Natural killer cell treated with Interleukin-12 subunit alpha and Interleukin-12 subunit beta and Interleukin-15 and Interleukin-18, amount 100 ng/mL, for 72 hours (primary cell): ENCODE measurements around the gene WNK1. TPM values are rescaled to one million over a fixed set of nuclear protein-coding genes. Genes with fewer than 3 reads are reported as not detected.

ENCODE experiments used
- ATAC-seq, 2 donors: fragments of 150-1000 bp; cut with Tn5 transposase in 1 of 2; sonication (Bioruptor Pico), chemical (Tn5 transposase) in 1 of 2; 2 replicates each; pipeline ENCODE4 v1.10.0; 2021
- DNase-seq: peaks from one replicate; pipeline ENCODE4 v3.0.0; 2022; ENCODE audit warnings: low spot score
- H3K27ac Mint-ChIP-seq, 2 donors: 1 replicate in 1 of 2; 2 replicates in 1 of 2; pipeline ENCODE4 v1.8.0; 2022; ENCODE audit warnings: mixed read lengths in 2 of 2, mild to moderate bottlenecking in 1 of 2, moderate library complexity in 1 of 2
- H3K27me3 Mint-ChIP-seq, 2 donors: 1 replicate in 1 of 2; 2 replicates in 1 of 2; pipeline ENCODE4 v1.8.0; 2022; ENCODE audit warnings: mixed read lengths in 2 of 2
- H3K36me3 Mint-ChIP-seq: one replicate; pipeline ENCODE4 v1.8.0; 2022; ENCODE audit warnings: mixed read lengths
- H3K4me1 Mint-ChIP-seq, 2 donors: 1 replicate in 1 of 2; 2 replicates in 1 of 2; pipeline ENCODE4 v1.8.0; 2022; ENCODE audit warnings: low read depth in 2 of 2, mixed read lengths in 2 of 2, mild to moderate bottlenecking in 1 of 2
- H3K4me3 Mint-ChIP-seq: one replicate; pipeline ENCODE4 v1.8.0; 2022; ENCODE audit warnings: mixed read lengths
- H3K9me3 Mint-ChIP-seq: 2 replicates; pipeline ENCODE4 v1.8.0; 2022; ENCODE audit warnings: mixed read lengths
- total RNA-seq, 2 donors: library from RNA; stranded (reverse); gene quantifications; one replicate each; pipeline ENCODE4 v1.2.3, GENCODE V29; 2022

The WNK1 gene
- total RNA-seq, 2 donors from 2014 or later: 152 to 269 TPM

GRCh38 chr12:851913-852312 is 99.5 kb downstream of the WNK1 start:
- Mint-ChIP-seq H3K27ac (no peak overlapping the region), H3K4me3 (no peak overlapping the region), H3K4me1 (peaks cover 25 to 35% of the 10 kb centered on the region in 2 donors), H3K36me3 (peaks cover 4% of the 10 kb centered on the region), H3K27me3 (no peaks in the 10 kb centered on the region), H3K9me3 (no peaks in the 10 kb centered on the region)
- DNase-seq: no peak
- ATAC-seq: no peak

GRCh38 chr12:852864-853263 is 100.5 kb downstream of the WNK1 start:
- no peak for ATAC-seq
- Mint-ChIP-seq H3K9me3 (no peaks in the 10 kb centered on the region), H3K27me3 (no peaks in the 10 kb centered on the region), H3K27ac (no peak overlapping the region), H3K4me3 (no peak overlapping the region), H3K4me1 (peaks cover 22 to 29% of the 10 kb centered on the region in 2 donors), H3K36me3 (peaks cover 11% of the 10 kb centered on the region)
- DNase-seq: no peak

DNA sequence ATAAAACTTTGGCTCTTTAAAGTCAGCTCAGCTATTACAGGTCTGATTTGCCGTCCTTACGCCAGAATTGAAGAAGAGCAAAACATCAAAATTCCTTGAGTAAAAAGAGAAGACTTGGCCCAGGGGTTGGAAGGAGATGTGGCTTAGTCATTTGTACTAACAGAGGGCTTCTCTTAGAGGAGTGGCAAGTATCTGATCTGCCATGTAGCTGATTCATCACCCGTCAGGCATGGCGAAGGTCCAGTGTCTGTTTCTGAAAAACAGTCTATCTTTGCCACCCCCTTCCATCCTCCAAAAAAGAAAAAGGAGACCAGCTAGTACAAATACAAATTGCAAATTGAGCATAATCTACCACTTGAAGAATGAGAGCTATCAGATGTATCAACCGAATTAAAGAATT is 105.2 kb downstream of the WNK1 start:
- Mint-ChIP-seq H3K4me1 (peaks cover 2 to 4% of the 10 kb centered on the region in 2 donors), H3K27ac (peak overlapping the region in 1 of 2 donors; percentile 67), H3K4me3 (no peak overlapping the region), H3K9me3 (no peaks in the 10 kb centered on the region), H3K27me3 (no peaks in the 10 kb centered on the region), H3K36me3 (peaks cover 16% of the 10 kb centered on the region)
- ATAC-seq (no peak), DNase-seq (no peak)

DNA sequence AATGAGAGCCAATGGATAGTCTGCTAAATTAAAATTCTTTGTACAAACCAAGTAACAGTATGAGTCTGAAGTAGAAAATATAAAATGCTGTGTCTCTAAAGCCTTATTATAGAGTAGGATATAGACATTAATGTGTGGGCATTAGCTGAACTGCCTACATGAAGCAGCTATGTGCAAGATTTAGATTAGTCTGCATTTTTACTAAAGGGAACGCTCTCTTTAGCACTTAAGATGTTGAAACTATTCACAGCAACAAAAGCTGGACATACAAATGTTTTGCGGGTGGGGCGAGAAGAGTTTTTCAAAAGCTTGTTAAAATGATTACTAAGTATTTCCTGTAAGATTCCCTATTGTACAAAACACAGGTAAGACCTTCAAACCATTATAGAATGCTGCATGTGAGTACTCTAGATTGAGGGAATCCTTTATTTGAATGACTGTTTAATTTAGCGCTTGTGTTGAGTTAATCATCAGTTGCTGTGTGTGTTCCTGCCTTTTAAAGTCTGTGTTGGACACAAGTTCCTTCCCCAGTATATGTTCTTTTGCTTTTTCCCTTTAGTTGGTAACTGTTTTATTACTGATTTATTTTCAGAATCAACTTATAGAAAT is 110.0 kb downstream of the WNK1 start:
- peak overlapping the region in 1 of 2 donors; percentile 45 for H3K27ac Mint-ChIP-seq
- H3K27me3 Mint-ChIP-seq: no peaks in the 10 kb centered on the region
- ATAC-seq: no peak
- no peak for DNase-seq
- peaks cover 2 to 4% of the 10 kb centered on the region in 2 donors for H3K4me1 Mint-ChIP-seq
- H3K36me3 Mint-ChIP-seq: peaks cover 21% of the 10 kb centered on the region
- H3K4me3 Mint-ChIP-seq: no peak overlapping the region
- no peaks in the 10 kb centered on the region for H3K9me3 Mint-ChIP-seq

DNA sequence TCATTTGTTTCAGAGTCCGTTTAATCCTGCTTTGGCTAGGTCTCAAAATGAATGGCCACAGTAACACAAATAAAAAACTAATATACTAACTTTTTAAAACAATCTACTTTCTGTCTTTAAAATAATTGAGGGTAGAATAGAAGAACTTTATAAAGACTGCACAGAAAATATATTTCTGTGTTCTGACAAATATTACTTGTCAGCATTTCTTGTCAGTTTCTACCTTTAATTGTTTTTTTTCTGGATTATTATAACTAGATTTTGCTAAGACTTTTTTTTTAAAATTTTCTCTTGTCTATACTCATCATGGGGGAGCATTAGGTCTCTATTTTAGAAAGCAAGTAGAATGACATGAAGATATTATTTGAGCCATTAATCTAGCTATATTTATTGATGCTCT is 110.9 kb downstream of the WNK1 start:
- Mint-ChIP-seq H3K27me3 (no peaks in the 10 kb centered on the region), H3K9me3 (no peaks in the 10 kb centered on the region), H3K4me3 (no peak overlapping the region), H3K4me1 (peaks cover 2 to 4% of the 10 kb centered on the region in 2 donors), H3K27ac (no peak overlapping the region), H3K36me3 (peaks cover 18% of the 10 kb centered on the region)
- no peak for DNase-seq
- ATAC-seq: no peak

DNA sequence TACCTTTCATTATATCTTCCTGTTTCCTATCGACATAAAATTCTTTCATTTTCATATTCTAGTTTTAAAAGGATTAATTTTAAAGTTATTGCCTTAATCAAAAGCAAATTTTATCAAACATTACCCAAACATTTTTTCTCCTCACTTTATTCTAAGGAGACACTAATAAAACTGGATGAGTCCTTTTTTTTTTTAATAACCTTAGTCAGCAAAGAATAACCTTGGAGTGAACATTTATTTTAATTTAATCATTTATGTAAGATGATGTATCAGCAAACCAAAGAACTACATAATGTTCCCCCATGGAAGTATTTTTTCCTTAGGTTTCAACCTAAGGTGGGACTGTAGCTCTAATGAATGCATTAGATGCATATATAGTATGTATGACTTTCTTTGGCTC is 113.2 kb downstream of the WNK1 start:
- H3K4me3 Mint-ChIP-seq: no peak overlapping the region
- no peak overlapping the region for H3K27ac Mint-ChIP-seq
- peaks cover 4 to 5% of the 10 kb centered on the region in 2 donors for H3K4me1 Mint-ChIP-seq
- DNase-seq (no peak), ATAC-seq (no peak)
- no peaks in the 10 kb centered on the region for H3K27me3 Mint-ChIP-seq
- H3K9me3 Mint-ChIP-seq: no peaks in the 10 kb centered on the region
- H3K36me3 Mint-ChIP-seq: peaks cover 22% of the 10 kb centered on the region

DNA sequence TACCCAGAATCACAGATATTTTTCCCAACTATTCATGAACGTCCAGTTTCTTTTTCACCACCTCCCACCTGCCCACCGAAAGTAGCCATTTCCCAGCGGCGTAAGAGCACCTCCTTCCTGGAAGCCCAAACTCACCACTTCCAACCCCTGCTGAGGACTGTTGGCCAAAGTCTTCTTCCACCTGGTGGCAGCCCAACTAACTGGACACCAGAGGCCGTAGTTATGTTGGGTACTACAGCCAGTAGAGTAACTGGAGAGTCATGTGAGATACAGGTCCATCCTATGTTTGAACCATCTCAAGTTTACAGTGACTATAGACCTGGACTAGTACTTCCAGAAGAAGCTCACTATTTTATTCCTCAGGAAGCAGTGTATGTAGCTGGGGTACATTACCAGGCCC is 115.5 kb downstream of the WNK1 start:
- Mint-ChIP-seq H3K27me3 (no peaks in the 10 kb centered on the region), H3K4me1 (peaks cover 0 to 3% of the 10 kb centered on the region in 2 donors), H3K27ac (no peak overlapping the region), H3K36me3 (peaks cover 10% of the 10 kb centered on the region), H3K4me3 (no peak overlapping the region), H3K9me3 (no peaks in the 10 kb centered on the region)
- ATAC-seq: no peak
- DNase-seq: no peak

DNA sequence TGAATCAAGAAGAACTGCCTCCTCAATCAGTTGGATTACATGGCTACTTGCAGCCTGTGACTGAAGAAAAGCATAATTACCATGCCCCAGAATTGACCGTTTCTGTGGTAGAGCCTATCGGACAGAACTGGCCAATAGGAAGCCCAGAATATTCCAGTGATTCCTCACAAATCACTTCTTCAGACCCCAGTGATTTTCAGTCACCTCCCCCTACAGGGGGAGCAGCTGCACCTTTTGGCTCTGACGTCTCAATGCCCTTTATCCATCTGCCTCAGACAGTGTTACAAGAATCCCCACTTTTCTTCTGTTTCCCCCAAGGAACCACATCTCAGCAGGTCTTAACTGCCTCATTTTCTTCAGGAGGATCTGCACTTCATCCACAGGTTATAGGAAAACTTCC is 116.3 kb downstream of the WNK1 start:
- H3K9me3 Mint-ChIP-seq: no peaks in the 10 kb centered on the region
- peaks cover 10% of the 10 kb centered on the region for H3K36me3 Mint-ChIP-seq
- no peak overlapping the region for H3K27ac Mint-ChIP-seq
- DNase-seq (no peak), ATAC-seq (no peak)
- H3K4me1 Mint-ChIP-seq: peaks cover 3% of the 10 kb centered on the region in 2 donors
- no peak overlapping the region for H3K4me3 Mint-ChIP-seq
- H3K27me3 Mint-ChIP-seq: no peaks in the 10 kb centered on the region

DNA sequence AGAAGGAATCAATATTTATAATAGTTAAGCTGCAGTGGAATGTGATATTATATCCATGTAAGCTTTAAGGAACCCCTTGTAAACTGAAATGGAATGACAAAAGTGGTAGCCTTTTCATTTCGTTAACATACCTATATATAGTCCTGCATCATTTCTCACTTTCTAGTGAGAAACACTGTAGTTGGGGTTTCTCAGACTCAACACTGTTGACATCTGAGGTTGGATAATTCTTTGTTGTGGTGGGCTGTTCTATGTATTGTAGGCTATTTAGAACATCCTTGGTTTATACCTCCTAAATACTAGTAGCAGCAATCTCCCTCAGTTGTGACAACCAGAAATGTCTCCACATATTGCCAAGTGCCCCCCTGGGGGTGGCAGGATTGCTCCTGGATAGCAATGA is 118.0 kb downstream of the WNK1 start:
- Mint-ChIP-seq H3K27ac (no peak overlapping the region), H3K4me1 (peaks cover 8% of the 10 kb centered on the region in 2 donors), H3K27me3 (no peaks in the 10 kb centered on the region), H3K36me3 (peaks cover 4% of the 10 kb centered on the region), H3K9me3 (no peaks in the 10 kb centered on the region), H3K4me3 (no peak overlapping the region)
- no peak for ATAC-seq
- no peak for DNase-seq

DNA sequence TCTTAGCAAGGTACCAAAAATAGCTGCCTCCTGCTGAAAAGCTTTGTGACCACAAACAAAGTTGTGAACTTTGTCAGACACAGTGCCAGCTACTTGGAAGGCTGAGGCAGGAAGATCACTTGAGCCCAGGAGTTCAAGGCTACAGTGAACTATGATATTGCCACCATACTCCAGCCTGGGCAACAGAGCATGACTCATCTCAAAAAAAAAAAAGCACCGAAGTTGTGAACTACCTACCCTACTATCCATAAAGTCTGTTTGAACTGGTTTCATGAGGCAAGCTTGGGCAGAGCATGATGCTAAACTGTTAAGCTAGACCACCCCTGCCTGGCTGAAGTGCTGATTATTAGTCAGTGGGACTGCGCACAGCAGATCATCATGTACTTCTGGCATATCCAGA is 121.6 kb downstream of the WNK1 start:
- Mint-ChIP-seq H3K4me3 (no peak overlapping the region), H3K9me3 (no peaks in the 10 kb centered on the region), H3K36me3 (no peaks in the 10 kb centered on the region), H3K27ac (no peak overlapping the region), H3K27me3 (no peaks in the 10 kb centered on the region), H3K4me1 (peaks cover 8% of the 10 kb centered on the region in 2 donors)
- DNase-seq: no peak
- peak in 1 of 2 donors; percentile 79 for ATAC-seq

DNA sequence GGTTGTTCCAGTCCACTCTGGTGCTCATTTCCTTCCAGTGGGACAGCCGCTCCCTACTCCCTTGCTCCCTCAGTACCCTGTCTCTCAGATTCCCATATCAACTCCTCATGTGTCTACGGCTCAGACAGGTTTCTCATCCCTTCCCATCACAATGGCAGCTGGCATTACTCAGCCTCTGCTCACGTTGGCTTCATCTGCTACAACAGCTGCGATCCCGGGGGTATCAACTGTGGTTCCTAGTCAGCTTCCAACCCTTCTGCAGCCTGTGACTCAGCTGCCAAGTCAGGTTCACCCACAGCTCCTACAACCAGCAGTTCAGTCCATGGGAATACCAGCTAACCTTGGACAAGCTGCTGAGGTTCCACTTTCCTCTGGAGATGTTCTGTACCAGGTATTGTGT is 127.3 kb downstream of the WNK1 start:
- H3K9me3 Mint-ChIP-seq: no peaks in the 10 kb centered on the region
- H3K4me1 Mint-ChIP-seq: peaks cover 0 to 4% of the 10 kb centered on the region in 2 donors
- H3K27ac Mint-ChIP-seq: no peak overlapping the region
- DNase-seq (no peak), ATAC-seq (no peak)
- no peaks in the 10 kb centered on the region for H3K27me3 Mint-ChIP-seq
- H3K36me3 Mint-ChIP-seq: peaks cover 14% of the 10 kb centered on the region
- H3K4me3 Mint-ChIP-seq: no peak overlapping the region

DNA sequence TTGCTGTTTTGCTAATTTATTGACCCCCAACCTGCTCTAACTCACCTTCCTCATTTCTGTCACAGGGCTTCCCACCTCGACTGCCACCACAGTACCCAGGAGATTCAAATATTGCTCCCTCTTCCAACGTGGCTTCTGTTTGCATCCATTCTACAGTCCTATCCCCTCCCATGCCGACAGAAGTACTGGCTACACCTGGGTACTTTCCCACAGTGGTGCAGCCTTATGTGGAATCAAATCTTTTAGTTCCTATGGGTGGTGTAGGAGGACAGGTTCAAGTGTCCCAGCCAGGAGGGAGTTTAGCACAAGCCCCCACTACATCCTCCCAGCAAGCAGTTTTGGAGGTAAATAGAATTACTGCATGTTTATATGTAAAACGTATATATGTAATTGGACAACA is 128.3 kb downstream of the WNK1 start:
- DNase-seq (no peak), ATAC-seq (no peak)
- Mint-ChIP-seq H3K9me3 (no peaks in the 10 kb centered on the region), H3K4me3 (no peak overlapping the region), H3K4me1 (peaks cover 0 to 4% of the 10 kb centered on the region in 2 donors), H3K27me3 (no peaks in the 10 kb centered on the region), H3K27ac (no peak overlapping the region), H3K36me3 (peaks cover 25% of the 10 kb centered on the region)

- DNase-seq (no peak), ATAC-seq (no peak)
- H3K27ac Mint-ChIP-seq: peak overlapping the region in 1 of 2 donors; percentile 20
- H3K4me3 Mint-ChIP-seq: no peak overlapping the region
- H3K4me1 Mint-ChIP-seq: no peaks in the 10 kb centered on the region
- H3K9me3 Mint-ChIP-seq: no peaks in the 10 kb centered on the region
- no peaks in the 10 kb centered on the region for H3K27me3 Mint-ChIP-seq
- peaks cover 32% of the 10 kb centered on the region for H3K36me3 Mint-ChIP-seq
Observed at GRCh38 chr12:884746-885414, 132.5 kb downstream of the WNK1 start.

DNA sequence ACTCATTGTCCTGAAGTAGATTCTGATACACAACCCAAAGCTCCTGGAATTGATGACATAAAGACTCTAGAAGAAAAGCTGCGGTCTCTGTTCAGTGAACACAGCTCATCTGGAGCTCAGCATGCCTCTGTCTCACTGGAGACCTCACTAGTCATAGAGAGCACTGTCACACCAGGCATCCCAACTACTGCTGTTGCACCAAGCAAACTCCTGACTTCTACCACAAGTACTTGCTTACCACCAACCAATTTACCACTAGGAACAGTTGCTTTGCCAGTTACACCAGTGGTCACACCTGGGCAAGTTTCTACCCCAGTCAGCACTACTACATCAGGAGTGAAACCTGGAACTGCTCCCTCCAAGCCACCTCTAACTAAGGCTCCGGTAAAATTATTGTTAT is 133.3 kb downstream of the WNK1 start:
- Mint-ChIP-seq H3K9me3 (no peaks in the 10 kb centered on the region), H3K4me1 (no peaks in the 10 kb centered on the region), H3K36me3 (peaks cover 30% of the 10 kb centered on the region), H3K4me3 (no peak overlapping the region), H3K27me3 (no peaks in the 10 kb centered on the region), H3K27ac (no peak overlapping the region)
- DNase-seq: no peak
- ATAC-seq: no peak

DNA sequence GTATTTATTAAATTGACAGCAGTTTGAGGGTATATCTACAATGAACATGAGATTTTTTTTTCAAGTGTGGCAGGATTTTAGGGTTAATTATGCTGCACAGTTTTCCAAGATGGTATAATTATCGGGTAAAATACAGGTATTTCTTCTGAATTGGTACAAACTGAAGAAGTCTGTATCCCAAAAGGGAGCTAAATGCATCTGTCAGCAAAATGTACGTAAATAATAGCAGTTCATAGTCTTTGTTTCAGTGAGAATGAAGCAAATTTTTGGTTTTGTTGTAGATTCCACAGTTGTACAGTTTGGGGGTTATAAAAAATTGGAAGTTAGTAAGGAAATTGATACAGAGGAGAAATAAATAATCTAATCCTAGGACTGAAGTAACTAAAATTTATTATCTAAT is 133.8 kb downstream of the WNK1 start:
- Mint-ChIP-seq H3K4me3 (no peak overlapping the region), H3K27me3 (no peaks in the 10 kb centered on the region), H3K36me3 (peaks cover 30% of the 10 kb centered on the region)

More for the DNA sequence above, 133.8 kb downstream of the WNK1 start:
- DNase-seq: no peak
- Mint-ChIP-seq H3K4me1 (no peaks in the 10 kb centered on the region), H3K9me3 (no peaks in the 10 kb centered on the region), H3K27ac (no peak overlapping the region)
- no peak for ATAC-seq
